ENCODE results near the gene FANCI.

GRCh38 chr15:89303986-89304385, 60.2 kb downstream of the FANCI start:
- TF ChIP-seq CTCF (IDR thresholded peaks at IDR 0.05), result no peak
- no peak for TF ChIP-seq POLR2A (IDR thresholded peaks at IDR 0.05)

Measured in body of pancreas (tissue), 4 donors.